Measurements from ENCODE around the gene PCDHGB1.
"Not testable (repeated sequence)": the region's sequence is repeated elsewhere in the genome, so short reads cannot be mapped to it uniquely, and the experiment has no call there.

PCDHGB1 gene

GRCh38 chr5:141320225-141321169 is 29.4 kb upstream of the PCDHGB1 start, which contains the start of gene TAF7:
TSS of gene TAF7 (minus strand) at chr5:141320784. CDS start at chr5:141320044, 740 bp downstream.
- TF ChIP-seq CTCF (IDR thresholded peaks at IDR 0.05; ENCODE audit: low read depth, low read length, missing control alignments) = peak; percentile 83
- H3K4me3 ChIP-seq (replicated peaks; ENCODE audit: low read depth, low read length) = peak within 1 kb of the TSS; percentile 91
- peak; percentile 85 for DNase-seq (ENCODE audit: extremely low read depth, low read depth)

- no peak for DNase-seq (ENCODE audit: extremely low read depth, low read depth)
- H3K4me3 ChIP-seq (replicated peaks; ENCODE audit: low read depth, low read length) = no peak overlapping the region
- TF ChIP-seq CTCF (IDR thresholded peaks at IDR 0.05; ENCODE audit: low read depth, low read length, missing control alignments) = no peak
Measured at GRCh38 chr5:141322261-141322660, 27.6 kb upstream of the PCDHGB1 start.

GRCh38 chr5:141326088-141326854 is 23.6 kb upstream of the PCDHGB1 start:
- peak overlapping the region; percentile 19 for H3K4me3 ChIP-seq (replicated peaks; ENCODE audit: low read depth, low read length)
- peak; percentile 60 for TF ChIP-seq CTCF (IDR thresholded peaks at IDR 0.05; ENCODE audit: low read depth, low read length, missing control alignments)
- no peak for DNase-seq (ENCODE audit: extremely low read depth, low read depth)

- no peak overlapping the region for H3K4me3 ChIP-seq (replicated peaks; ENCODE audit: low read depth, low read length)
- DNase-seq (ENCODE audit: extremely low read depth, low read depth) = no peak
- TF ChIP-seq CTCF (IDR thresholded peaks at IDR 0.05; ENCODE audit: low read depth, low read length, missing control alignments) = no peak
Measured at GRCh38 chr5:141328231-141328630, 21.7 kb upstream of the PCDHGB1 start.

- TF ChIP-seq CTCF (IDR thresholded peaks at IDR 0.05; ENCODE audit: low read depth, low read length, missing control alignments) = peak; percentile 48
- H3K4me3 ChIP-seq (replicated peaks; ENCODE audit: low read depth, low read length) = peak within 1 kb of the TSS; percentile 24
Measured at GRCh38 chr5:141330299-141331080, 19.4 kb upstream of the PCDHGB1 start, which contains the start of gene PCDHGA1. TSS of gene PCDHGA1 (plus strand) at chr5:141330514.

GRCh38 chr5:141332571-141332970 is 17.3 kb upstream of the PCDHGB1 start:
- H3K4me3 ChIP-seq (replicated peaks; ENCODE audit: low read depth, low read length); DNase-seq (ENCODE audit: extremely low read depth, low read depth): not testable (repeated sequence)

More at GRCh38 chr5:141330299-141331080, 19.4 kb upstream of the PCDHGB1 start, which contains the start of gene PCDHGA1:
- no peak for DNase-seq (ENCODE audit: extremely low read depth, low read depth)
